ENCODE results near the gene OR13A1. TPM values are rescaled to one million over a fixed set of nuclear protein-coding genes. Genes with fewer than 3 reads are reported as not detected.
"Not testable (repeated sequence)": the region's sequence is repeated elsewhere in the genome, so short reads cannot be mapped to it uniquely, and the experiment has no call there.

The OR13A1 gene
- total RNA-seq, 6 experiments from 2014 or later = not detected

DNA sequence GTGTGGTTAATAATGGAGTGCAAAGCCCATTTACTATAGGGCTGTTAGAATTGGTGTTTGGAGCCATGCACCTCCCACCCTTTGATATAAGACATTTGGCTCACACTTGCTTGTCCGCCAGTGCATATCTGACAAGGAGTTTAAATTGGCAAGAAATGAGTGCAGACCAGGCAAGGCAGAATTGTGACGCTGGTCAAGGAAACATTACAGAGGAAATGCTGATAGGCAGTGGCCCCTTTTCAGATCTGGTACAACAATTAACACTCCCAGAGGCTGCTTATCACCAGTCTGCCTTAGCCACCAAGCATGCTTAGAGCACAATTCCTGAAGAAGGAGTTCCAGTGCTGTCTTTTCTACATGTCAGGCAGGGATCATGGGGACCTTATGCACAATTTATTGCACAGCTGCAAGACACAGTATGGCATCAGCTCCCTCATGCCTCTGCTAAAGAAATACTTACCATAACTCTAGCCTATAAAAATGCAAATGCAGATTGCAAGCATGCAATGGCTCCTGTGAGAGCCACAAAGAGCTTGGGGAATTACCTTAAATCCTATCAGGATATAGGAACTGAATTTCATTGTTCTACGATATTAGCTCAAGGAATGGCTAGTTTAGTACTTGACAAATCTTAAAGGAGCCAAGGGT is 35.2 kb downstream of the OR13A1 start:
- no peaks in the 10 kb centered on the region for H3K36me3 Mint-ChIP-seq (ENCODE audit: low read depth)
- H3K9me3 Mint-ChIP-seq = no peaks in the 10 kb centered on the region
- DNase-seq = no peak
- no peak overlapping the region for H3K27ac Mint-ChIP-seq
- H3K4me3 Mint-ChIP-seq = no peak overlapping the region
- peaks cover 21% of the 10 kb centered on the region for H3K27me3 Mint-ChIP-seq (ENCODE audit: insufficient read depth)
- TF ChIP-seq, protein P1, sequence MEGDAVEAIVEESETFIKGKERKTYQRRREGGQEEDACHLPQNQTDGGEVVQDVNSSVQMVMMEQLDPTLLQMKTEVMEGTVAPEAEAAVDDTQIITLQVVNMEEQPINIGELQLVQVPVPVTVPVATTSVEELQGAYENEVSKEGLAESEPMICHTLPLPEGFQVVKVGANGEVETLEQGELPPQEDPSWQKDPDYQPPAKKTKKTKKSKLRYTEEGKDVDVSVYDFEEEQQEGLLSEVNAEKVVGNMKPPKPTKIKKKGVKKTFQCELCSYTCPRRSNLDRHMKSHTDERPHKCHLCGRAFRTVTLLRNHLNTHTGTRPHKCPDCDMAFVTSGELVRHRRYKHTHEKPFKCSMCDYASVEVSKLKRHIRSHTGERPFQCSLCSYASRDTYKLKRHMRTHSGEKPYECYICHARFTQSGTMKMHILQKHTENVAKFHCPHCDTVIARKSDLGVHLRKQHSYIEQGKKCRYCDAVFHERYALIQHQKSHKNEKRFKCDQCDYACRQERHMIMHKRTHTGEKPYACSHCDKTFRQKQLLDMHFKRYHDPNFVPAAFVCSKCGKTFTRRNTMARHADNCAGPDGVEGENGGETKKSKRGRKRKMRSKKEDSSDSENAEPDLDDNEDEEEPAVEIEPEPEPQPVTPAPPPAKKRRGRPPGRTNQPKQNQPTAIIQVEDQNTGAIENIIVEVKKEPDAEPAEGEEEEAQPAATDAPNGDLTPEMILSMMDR (IDR thresholded peaks at IDR 0.05) = no peak
- no peaks in the 10 kb centered on the region for H3K4me1 Mint-ChIP-seq (ENCODE audit: low read depth)

DNA sequence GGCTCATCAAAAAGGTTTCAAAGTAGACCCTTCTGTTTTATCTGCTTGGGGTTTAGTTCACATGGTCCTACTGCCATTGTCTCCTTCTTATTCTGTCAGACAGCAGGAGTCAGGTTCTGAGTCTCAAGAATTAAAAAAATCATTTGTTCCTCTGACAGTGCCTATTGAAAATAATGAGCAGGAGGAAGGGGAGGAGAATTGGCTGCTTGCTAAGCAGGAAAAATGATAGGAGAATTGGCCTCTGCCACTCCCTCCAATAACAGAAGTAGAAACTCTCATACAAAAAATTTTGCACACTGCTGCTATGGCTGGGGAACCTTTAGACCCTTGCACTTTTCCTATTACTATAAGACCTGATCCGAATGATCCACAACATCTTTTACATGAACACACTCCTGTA is 35.7 kb downstream of the OR13A1 start:
- DNase-seq = no peak
- H3K4me1 Mint-ChIP-seq (ENCODE audit: low read depth) = no peaks in the 10 kb centered on the region
- H3K27ac Mint-ChIP-seq = no peak overlapping the region
- H3K27me3 Mint-ChIP-seq (ENCODE audit: insufficient read depth) = peaks cover 21% of the 10 kb centered on the region
- TF ChIP-seq, protein P1 (IDR thresholded peaks at IDR 0.05) = no peak
- H3K36me3 Mint-ChIP-seq (ENCODE audit: low read depth) = no peaks in the 10 kb centered on the region
- no peak overlapping the region for H3K4me3 Mint-ChIP-seq
- no peaks in the 10 kb centered on the region for H3K9me3 Mint-ChIP-seq

DNA sequence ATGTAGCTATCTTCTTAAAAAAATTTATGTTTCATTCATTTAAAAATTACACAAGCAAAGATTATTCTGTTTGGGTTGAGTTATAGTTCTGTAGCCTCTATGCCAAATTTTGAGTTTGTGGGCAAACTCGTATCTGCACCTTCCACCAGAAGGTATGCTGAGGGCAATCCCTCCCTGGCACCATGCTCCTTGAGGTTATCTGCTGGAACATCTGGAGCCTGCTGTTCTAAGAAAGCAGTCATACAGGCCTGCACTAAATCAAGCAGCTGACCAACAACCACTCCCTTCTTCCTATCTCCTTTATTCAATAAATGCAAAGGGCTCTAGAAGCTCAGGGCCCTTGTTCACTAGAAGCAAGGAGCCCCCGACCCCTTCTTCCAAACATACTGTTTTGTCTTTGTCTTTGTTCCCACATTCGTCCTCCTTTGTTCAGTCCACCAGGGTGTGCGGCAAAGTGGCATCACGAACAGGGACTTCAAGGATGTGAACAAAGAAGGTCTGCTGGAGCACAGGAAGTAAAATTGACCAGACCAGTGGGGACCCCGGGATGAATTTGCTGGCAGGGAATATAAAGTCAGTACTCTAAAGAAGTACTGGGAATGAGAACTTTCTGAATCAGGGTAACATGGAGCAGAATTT is 36.4 kb downstream of the OR13A1 start:
- DNase-seq = no peak

DNA sequence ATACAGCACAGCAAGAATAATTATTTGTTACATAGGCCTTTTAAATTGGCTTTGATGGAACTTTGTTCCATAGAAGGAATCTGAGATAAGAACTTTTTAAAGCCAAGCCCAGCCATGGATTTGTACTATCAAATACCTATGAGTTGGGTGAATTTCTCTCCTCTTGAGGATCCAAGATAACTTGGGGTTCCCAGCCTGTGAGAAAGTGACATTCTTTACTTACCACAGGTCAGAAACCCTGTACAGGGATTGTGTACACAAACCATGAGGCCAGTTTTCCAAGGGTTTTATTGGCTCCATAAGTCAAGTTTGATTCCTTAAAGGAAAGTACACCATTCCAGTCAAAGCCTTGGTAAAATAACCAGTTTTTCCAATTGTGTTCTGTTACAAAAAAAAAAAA is 39.3 kb downstream of the OR13A1 start:
- DNase-seq; H3K27ac Mint-ChIP-seq; H3K36me3 Mint-ChIP-seq (ENCODE audit: low read depth); H3K4me3 Mint-ChIP-seq; H3K9me3 Mint-ChIP-seq; H3K4me1 Mint-ChIP-seq (ENCODE audit: low read depth): not testable (repeated sequence)
- peaks cover 16% of the 10 kb centered on the region for H3K27me3 Mint-ChIP-seq (ENCODE audit: insufficient read depth)

More for the DNA sequence above, 36.4 kb downstream of the OR13A1 start:
- Mint-ChIP-seq H3K27me3 (ENCODE audit: insufficient read depth) (peaks cover 21% of the 10 kb centered on the region), H3K36me3 (ENCODE audit: low read depth) (no peaks in the 10 kb centered on the region), H3K4me3 (no peak overlapping the region), H3K9me3 (no peaks in the 10 kb centered on the region), H3K4me1 (ENCODE audit: low read depth) (no peaks in the 10 kb centered on the region), H3K27ac (no peak overlapping the region)
- TF ChIP-seq, protein P1 (IDR thresholded peaks at IDR 0.05) = no peak

DNA sequence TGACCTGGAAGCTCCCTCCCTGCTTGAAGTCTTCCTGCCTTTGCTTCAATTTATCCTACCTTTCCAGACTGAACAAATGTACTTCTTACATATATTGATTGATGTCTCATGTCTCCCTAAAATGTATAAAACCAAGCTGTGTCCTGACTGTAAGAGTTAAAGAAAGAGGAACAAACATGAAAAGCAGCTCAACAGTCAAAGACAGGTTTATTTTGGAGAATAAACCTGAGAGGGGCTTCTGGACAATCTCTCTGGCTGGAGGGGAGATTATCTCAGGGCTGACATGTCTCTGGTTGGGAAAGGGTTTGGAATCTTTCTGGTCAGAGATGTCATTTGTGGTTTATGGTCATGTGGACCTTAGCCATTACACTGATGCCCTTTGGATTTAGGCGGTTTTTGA is 41.0 kb downstream of the OR13A1 start:
- no peak overlapping the region for H3K4me3 Mint-ChIP-seq
- no peaks in the 10 kb centered on the region for H3K4me1 Mint-ChIP-seq (ENCODE audit: low read depth)
- peaks cover 5% of the 10 kb centered on the region; the same call in 1 of the 2 replicates for H3K27me3 Mint-ChIP-seq (ENCODE audit: insufficient read depth)
- TF ChIP-seq, protein P1 (IDR thresholded peaks at IDR 0.05) = no peak
- no peaks in the 10 kb centered on the region for H3K36me3 Mint-ChIP-seq (ENCODE audit: low read depth)
- DNase-seq = no peak
- no peaks in the 10 kb centered on the region for H3K9me3 Mint-ChIP-seq
- no peak overlapping the region for H3K27ac Mint-ChIP-seq

DNA sequence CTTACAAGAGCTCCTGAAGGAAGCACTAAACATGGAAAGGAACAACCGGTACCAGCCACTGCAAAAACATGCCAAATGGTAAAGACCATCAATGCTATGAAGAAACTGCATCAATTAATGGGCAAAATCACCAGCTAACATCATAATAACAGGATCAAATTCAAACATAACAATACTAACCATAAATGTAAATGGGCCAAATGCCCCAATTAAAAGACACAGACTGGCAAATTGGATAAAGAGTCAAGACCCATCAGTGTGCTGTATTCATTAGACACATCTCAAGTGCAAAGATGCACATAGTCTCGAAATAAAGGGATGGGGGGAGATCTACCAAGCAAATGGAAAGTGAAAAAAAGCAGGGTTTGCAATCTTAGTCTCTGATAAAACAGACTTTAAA is 47.6 kb downstream of the OR13A1 start:
- H3K4me1 Mint-ChIP-seq (ENCODE audit: low read depth); H3K4me3 Mint-ChIP-seq; H3K27ac Mint-ChIP-seq; H3K36me3 Mint-ChIP-seq (ENCODE audit: low read depth); H3K27me3 Mint-ChIP-seq (ENCODE audit: insufficient read depth); DNase-seq; H3K9me3 Mint-ChIP-seq: not testable (repeated sequence)

Data from HFFc6 (cell line).